Germinal center (tissue), 1 donor: Measurements from ENCODE around the gene LRRIQ3.

ENCODE experiments used
- DNase-seq: peaks from one replicate; pipeline ENCODE4 v3.0.0; 2012; ENCODE audit warnings: mixed read lengths, low spot score

The LRRIQ3 gene

DNA sequence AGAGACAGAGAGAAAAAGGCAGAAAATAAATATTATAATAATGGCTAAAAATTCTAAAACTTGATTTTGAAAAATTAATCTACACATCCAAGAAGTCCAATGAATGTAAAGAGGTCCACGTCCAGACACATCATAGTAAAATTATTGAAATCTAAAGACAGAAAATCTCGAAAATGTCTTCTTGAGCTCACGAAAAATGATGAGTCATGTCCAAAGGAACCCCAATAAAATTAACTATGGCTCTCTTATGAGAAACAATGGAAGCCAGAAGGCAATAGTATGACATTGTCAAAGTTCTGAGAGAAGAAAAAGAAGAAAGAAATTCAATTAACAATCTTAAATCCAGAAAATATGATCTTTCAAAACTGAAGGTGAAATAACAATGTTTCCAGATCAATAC, 84.6 kb downstream of the LRRIQ3 start:
- DNase-seq: no peak

DNA sequence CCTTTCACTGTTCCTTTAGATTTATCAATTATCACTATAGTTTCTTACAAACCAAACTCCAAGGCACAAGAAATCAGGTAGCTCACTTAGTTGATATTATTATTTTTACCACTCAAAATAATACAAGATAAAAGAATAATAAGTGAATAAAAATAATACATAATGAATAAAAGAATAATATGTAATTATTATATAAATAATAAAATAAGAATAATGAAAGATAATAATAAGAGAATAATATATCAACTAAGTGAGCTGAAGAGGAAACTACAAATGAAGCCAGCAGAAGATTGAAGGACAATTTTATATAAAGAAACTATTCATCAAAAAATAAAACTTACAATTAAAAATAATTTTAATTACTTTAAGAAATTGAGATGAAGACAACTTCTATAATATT, 90.6 kb downstream of the LRRIQ3 start:
- no peak for DNase-seq

DNA sequence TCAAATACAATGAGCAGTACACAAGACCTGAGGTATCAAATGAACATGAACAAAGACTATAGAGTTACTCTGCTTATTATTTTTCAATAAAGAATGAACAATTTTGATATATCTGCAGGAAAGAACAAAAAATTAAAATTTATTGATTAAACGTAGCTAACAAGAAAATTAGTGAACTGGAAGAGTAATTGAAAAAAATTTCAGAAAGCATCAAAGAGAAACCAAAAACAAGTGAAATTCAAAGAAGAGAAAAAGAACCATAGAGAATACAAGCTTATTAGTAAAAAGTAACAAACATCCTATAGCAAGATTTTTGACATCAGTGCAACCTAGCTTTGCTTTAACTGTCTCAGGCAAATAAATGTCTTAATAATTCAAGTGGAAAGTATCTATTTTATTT, 106.6 kb downstream of the LRRIQ3 start:
- DNase-seq: no peak

DNA sequence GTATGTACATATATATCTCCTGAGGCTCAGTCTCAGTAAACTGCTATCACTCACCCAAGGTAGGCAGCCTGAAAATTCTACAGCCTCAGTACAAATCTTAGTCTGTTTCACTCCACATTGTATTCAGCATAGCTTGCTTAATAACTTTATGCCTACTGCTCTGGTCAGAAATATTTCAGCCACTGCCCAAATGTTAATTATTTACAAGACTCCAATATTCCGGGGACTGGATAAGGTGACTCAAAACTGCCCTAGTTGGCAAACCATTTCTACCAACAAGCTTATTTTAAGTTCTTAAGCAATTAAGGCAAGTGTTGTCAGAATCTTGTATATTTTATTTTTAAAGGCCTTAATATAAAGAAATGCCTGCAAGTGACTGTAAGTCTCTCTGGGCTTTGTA, 114.8 kb downstream of the LRRIQ3 start:
- DNase-seq: no peak

DNA sequence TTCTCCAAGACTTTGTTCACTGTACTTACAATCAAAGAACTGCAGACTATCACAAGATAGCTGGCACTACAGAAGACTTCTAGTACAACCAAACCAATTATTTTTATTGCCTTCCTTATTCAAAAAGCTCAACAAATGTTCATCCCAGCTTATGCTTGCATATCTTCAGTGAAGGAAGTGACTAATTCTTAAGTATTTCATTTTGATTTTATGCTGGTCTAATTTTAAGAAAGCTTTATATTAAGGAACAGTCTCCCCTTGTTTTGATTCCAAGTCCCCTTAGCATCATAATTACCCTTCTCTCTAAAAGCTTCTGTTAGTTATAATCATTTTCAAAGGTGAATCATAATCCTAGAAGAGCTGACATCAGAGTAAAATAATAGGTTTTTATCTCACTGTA, 132.9 kb downstream of the LRRIQ3 start:
- DNase-seq: no peak

DNA sequence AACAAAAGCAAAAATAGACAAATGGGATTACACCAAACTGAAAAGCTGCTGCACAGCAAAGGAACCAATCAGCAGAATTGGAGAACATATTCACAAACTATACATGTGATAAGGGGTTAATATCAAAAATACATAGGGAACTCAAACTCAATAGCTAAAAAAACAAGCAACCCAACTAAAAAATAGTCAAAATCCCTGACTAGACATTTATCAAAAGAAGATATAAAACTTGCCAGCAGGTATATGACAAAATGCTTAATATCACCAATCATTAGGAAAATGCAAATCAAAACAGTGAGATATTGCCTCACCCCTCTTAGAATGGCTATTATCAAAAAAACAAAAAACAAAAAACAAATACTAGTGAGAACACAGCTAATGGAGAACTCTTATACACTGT, 140.3 kb downstream of the LRRIQ3 start:
- no peak for DNase-seq

DNA sequence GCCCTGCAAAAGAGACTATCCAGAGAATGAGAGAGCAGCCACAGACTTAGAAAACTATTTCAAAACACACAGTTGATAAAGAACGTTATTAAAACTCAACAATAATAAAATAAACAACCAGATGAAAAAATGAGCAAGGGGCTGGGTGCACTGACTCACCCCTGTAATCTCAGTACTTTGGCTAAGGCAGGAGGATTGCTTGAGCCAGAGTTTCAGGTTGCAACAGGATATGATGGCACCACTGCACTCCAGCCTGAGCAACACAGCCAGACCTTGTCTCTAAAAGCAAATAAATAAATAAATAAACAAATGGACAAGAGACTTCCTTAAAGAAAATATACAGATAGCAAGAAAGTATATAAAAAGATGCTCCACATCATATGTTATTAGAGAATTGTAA, 144.6 kb downstream of the LRRIQ3 start:
- no peak for DNase-seq

DNA sequence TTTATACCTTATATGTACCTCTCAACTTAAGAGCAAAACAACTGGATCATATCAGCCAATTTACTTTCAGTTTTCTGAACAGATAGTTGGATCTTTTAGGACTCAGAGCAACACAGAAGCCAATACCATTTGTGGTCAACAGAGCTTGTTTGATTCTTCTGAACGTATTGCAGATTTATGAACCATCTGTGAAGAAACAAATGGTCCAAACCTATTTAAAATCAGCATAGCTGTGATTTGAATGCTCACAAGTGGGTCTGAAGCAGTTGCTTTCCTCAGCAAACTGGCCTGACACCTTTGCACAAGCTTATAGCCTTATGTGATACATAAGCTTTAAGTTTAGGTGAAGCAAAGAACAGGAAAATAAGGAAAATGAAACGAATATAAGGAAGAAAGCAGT, 147.6 kb downstream of the LRRIQ3 start:
- no peak for DNase-seq

DNA sequence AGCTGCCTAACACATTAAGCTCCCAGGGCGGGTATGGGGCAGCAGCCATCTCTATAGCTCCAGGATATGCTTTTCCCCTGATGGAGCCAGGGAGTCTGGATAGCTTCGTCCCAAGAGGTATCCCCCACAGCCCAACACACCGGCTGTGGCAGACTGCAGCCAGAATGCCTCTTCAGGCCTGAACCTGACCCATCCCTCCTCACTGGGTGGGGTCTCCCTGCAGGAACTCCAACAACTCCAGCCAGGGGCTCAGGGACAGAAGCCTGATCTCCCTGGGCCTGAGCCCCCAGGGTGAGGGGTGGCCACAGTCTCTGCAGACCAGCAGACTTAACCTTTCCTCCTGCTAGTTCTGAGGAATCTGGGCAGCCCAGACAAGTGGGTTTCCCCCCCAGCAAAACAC, 159.9 kb downstream of the LRRIQ3 start:
- no peak for DNase-seq

DNA sequence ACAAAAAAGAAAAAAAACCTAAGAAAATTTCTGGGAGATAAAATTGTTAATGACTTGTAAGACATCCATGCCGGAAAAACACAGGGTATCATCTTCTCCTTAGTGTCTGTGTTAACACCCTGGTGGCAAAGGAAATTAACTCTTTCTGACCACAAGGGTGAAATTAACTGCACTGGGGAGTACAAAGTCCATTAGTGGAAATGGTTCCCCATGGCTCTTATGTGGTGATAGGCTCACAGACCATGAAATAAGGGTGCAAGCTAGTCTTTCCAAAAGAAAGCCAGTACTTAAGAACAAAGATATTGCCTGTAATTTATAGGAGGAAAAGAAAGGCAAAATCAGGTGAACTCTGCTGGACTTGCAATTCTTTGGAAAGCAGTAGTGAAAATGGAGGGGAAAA, 185.4 kb downstream of the LRRIQ3 start:
- no peak for DNase-seq

DNA sequence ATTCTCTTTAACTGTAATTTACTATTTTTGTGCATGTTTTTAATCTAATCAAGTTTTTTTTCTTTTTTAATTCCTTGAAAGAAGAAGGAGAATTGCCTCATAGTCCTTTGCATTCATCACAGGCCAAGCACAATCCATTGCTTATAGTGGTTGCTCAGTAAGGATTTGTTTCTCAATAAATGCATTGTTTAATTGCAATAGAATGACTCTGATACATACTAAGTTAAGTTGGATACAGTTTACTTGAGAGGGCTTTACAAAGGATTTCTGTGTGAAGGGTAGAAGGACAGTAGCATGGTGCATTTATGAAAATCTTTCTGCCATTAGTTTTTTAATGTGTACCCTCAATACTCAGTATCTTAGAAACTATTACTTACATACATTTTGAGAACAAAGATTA, 186.2 kb downstream of the LRRIQ3 start:
- no peak for DNase-seq

DNA sequence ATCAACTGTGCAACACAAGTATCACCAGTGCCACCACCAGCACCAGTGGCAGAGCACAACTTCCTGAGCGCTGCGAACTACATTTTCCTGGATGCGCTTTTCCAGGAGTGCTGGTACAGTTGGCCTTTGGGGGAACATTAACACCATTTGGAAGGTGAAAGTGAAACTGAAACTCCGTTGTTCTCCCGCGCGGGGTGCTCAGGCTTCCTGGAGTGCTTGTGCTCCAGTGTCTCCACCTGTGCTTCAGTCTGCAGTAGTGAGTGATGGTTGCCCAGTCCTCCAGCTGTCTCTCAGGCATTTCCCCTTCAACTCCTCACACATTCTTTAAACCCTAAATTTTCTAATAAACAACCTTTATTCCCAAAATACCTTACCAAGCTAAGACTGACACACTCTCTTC, 187.8 kb downstream of the LRRIQ3 start:
- DNase-seq: no peak

DNA sequence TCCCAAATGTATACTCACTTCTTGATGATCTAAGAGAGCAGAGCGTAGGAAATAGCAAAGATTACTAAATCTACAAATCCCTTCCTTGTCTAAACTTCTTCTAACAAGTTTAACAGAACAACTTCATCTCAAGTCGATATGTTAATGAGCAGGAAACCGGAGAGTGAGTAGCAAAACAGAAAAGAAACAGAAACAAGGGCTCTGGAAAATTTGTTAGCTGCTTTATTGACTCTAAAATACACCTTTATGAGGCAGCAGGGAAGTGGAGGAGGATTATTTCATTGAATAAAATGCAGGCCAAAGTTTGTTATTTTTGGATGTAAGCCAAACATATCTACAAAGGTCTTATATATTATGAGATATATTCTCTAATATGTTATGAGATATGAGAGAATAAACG, 192.4 kb downstream of the LRRIQ3 start:
- DNase-seq: no peak

DNA sequence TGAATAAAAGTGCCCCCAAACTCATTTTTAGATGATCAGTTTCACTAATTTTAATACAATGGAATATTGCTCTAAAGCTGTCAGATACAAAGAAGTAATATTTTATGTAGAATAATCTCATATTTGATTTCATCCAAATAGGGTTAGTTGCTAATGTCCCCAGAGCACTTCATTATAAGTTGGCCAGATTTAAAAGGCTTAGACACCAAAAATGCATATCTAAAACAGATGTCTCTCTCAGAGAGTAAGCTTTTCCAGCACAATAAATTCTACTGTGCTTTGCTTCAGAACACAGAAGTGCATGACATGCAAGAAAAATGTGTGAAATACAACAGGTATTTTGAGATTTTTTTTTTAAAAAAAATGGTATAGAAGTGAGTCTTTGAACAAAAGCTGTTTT, 194.2 kb downstream of the LRRIQ3 start:
- DNase-seq: no peak

DNA sequence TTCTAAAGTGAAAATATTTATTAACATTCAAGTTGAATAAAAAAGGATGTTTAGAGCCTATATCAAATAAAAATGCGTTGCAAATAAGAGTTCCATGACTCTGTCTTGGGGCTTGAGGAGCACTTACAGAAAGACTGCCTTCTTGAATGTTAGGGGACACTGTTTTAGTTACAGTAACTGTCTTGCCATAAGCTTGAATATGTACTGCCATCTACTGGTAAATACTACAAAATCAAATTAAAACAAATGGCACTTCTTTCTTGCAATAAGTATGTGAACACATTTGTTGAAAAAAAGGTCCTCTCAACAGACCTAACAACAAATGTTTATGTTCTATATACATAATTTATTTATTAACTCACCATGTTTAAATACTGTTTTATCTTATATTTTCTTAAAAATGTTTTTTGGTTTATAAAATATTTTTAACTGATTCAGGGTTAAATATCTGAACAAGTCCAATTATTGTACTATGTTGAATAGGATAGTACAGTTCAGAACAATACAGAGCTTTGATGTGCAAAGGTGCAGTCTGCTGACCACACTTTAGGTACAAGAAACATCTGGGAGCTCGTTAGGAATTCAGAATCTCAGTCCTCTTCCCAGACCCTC, 199.5 kb downstream of the LRRIQ3 start:
- DNase-seq: no peak

DNA sequence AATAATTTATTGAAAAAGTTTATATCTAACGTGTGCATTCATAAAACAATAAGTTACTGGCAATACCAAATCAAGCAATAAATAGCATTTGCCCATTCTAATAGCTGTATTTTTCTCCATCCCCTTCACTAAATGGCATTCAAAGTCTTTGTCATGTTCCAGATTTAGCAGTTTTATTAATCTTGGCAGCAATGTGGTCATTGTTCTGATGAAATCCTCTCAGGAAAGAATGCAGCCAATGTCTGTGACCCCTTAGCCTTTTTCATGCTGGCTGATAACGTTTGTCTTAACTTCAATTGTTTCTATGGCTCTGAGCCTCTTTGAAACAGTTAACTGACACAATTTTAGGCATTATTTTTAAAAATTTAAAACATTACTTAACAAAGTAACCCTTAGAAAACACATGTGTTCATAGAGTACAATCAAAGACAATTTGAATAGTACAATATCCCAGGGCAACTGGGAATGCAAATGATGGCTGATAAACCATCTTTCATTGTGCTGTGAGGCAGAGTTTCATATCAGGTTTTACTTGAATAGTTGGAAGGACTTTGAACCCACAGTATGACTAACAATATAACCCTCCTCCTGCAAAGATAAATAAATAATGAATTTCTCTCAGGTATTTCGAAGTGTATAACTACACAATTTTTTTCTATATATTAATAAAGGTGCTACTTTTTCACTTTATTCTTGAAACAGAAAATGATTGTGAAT, 217.5 kb downstream of the LRRIQ3 start:
- no peak for DNase-seq

DNA sequence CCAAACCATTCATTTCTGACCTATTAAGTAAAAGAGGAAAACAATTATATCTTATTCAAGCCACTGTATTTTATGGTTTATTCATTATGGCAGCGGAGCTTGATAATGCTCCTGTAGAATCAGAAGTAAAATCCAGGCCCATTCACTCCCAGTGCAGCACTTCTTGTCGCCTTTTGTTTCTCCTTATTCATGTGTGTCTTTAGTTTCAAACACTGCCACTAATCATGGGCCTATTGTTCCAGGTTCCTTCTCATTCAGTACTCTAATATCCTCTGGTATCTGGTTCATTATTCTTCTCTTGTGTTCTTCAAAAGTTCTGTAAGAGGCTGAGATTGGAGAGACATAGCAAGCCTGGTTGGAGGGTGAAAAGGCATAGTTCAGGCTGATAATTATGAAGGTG, 218.3 kb downstream of the LRRIQ3 start:
- no peak for DNase-seq

DNA sequence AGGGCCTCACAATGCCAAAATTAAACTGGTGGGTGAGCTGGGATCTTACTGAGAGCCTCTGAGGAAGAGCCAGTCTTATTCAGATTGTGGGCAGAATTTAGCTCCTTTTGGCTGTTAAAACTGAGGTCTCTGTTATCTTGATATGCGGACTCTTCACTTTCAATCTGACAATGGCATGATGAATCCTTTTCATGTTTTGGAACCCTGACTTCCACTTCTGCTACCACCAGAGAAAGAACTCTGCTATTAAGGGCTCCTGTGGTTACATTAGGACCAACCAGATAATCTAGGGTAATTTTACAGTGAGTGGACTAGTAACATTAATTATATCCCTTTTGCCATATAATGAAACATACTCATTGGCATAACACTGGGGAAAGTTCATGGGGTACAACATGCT, 219.0 kb downstream of the LRRIQ3 start:
- no peak for DNase-seq
